Astrocyte (in vitro differentiated cells and primary cell): Measurements from ENCODE around the gene GNB1L. TPM values are rescaled to one million over a fixed set of nuclear protein-coding genes. Genes with fewer than 3 reads are reported as not detected.

Experiments used
- DNase-seq: peaks from one replicate; pipeline ENCODE4 v3.0.0-alpha.2; 2010; ENCODE audit warnings: low read depth
- FAIRE-seq: peaks from 2 replicates; lab custom pipeline; 2011; peaks lifted over from hg19 to GRCh38; lab: Jason Lieb, UNC
- H2AFZ ChIP-seq: 2 replicates; pipeline ENCODE4 v1.6.0; 2012; ENCODE audit warnings: low read depth, low read length, inconsistent platforms
- H3K27ac ChIP-seq: 2 replicates; pipeline ENCODE4 v1.5.1; 2011; ENCODE audit warnings: low read depth, low read length, inconsistent platforms
- H3K27me3 ChIP-seq: 2 replicates; pipeline ENCODE4 v1.6.0; 2011; ENCODE audit warnings: low read length, inconsistent platforms; ENCODE audit not compliant: insufficient read depth
- H3K36me3 ChIP-seq: 2 replicates; pipeline ENCODE4 v1.5.1; 2011; ENCODE audit warnings: low read length, inconsistent platforms; ENCODE audit not compliant: insufficient read depth
- H3K4me1 ChIP-seq: 2 replicates; pipeline ENCODE4 v1.5.1; 2011; ENCODE audit warnings: low read length, inconsistent platforms; ENCODE audit not compliant: insufficient read depth
- H3K4me2 ChIP-seq: 2 replicates; pipeline ENCODE4 v1.6.0; 2012; ENCODE audit warnings: low read length, inconsistent platforms
- H3K4me3 ChIP-seq: 2 replicates; pipeline ENCODE4 v1.5.1; 2011; ENCODE audit warnings: low read depth, mild to moderate bottlenecking, low read length, inconsistent platforms; ENCODE audit not compliant: insufficient read depth
- H3K79me2 ChIP-seq: 2 replicates; pipeline ENCODE4 v1.6.0; 2012; ENCODE audit warnings: mild to moderate bottlenecking, low read length, inconsistent platforms; ENCODE audit not compliant: insufficient read depth
- H3K9ac ChIP-seq: 2 replicates; pipeline ENCODE4 v1.6.0; 2012; ENCODE audit warnings: mild to moderate bottlenecking, low read length, inconsistent platforms
- H3K9me3 ChIP-seq: 2 replicates; pipeline ENCODE4 v1.5.1; 2012; ENCODE audit warnings: low read depth, mild to moderate bottlenecking, low read length, inconsistent platforms; ENCODE audit not compliant: insufficient read depth
- H4K20me1 ChIP-seq: 2 replicates; pipeline ENCODE4 v1.6.0; 2012; ENCODE audit warnings: low read length, inconsistent platforms; ENCODE audit not compliant: insufficient read depth
- H3K27ac Mint-ChIP-seq: one replicate; pipeline ENCODE4 v1.8.0; 2021; ENCODE audit warnings: mild to moderate bottlenecking, mixed read lengths; ENCODE audit not compliant: unreplicated experiment
- H3K27me3 Mint-ChIP-seq: one replicate; pipeline ENCODE4 v1.8.0; 2021; ENCODE audit warnings: low read depth, mixed read lengths; ENCODE audit not compliant: unreplicated experiment
- H3K36me3 Mint-ChIP-seq: one replicate; pipeline ENCODE4 v1.8.0; 2021; ENCODE audit warnings: low read depth, mixed read lengths; ENCODE audit not compliant: unreplicated experiment
- H3K4me1 Mint-ChIP-seq: one replicate; pipeline ENCODE4 v1.8.0; 2021; ENCODE audit warnings: low read depth, mixed read lengths; ENCODE audit not compliant: unreplicated experiment
- H3K4me3 Mint-ChIP-seq: one replicate; pipeline ENCODE4 v1.8.0; 2021; ENCODE audit warnings: mild to moderate bottlenecking, moderate library complexity, mixed read lengths; ENCODE audit not compliant: unreplicated experiment
- H3K9me3 Mint-ChIP-seq: one replicate; pipeline ENCODE4 v1.8.0; 2021; ENCODE audit warnings: mild to moderate bottlenecking, mixed read lengths; ENCODE audit not compliant: unreplicated experiment
- CTCF ChIP-seq: IDR thresholded peaks from 2 replicates; pipeline ENCODE4 v1.5.1; 2011; ENCODE audit warnings: low read depth, mild to moderate bottlenecking, inconsistent platforms, low read length, moderate library complexity; ENCODE audit not compliant: insufficient read depth
- EZH2 ChIP-seq: IDR thresholded peaks from 2 replicates; pipeline ENCODE4 v1.6.1; 2012; ENCODE audit warnings: mild to moderate bottlenecking, low read length, inconsistent platforms; ENCODE audit not compliant: insufficient read depth
- total RNA-seq: library from RNA; stranded (reverse); gene quantifications from 2 replicates; pipeline ENCODE4 v1.2.1, GENCODE V29; 2021

The GNB1L gene
- total RNA-seq, 1 donor from 2014 or later, result 14.3 TPM

- peaks cover 26% of the 10 kb centered on the region for H3K4me1 ChIP-seq
- H3K36me3 ChIP-seq, result no peaks in the 10 kb centered on the region
- H3K9me3 Mint-ChIP-seq, result no peaks in the 10 kb centered on the region
- peaks cover 12% of the 10 kb centered on the region for H3K36me3 Mint-ChIP-seq
- peaks cover 22% of the 10 kb centered on the region for H3K4me1 Mint-ChIP-seq
- no peak overlapping the region for H2AFZ ChIP-seq
- FAIRE-seq (no peak), DNase-seq (no peak)
- H3K9me3 ChIP-seq, result no peaks in the 10 kb centered on the region
- TF ChIP-seq CTCF, result no peak
- TF ChIP-seq EZH2, result no peak
- H3K27ac Mint-ChIP-seq, result no peak overlapping the region
- no peaks in the 10 kb centered on the region for H3K79me2 ChIP-seq
- no peak overlapping the region for H3K4me3 Mint-ChIP-seq
- H3K9ac ChIP-seq, result no peak overlapping the region
- no peak overlapping the region for H3K27ac ChIP-seq
- H3K27me3 Mint-ChIP-seq, result peaks cover 13% of the 10 kb centered on the region
- H3K27me3 ChIP-seq, result peaks cover 2% of the 10 kb centered on the region
- peaks cover 13% of the 10 kb centered on the region for H4K20me1 ChIP-seq
- H3K4me2 ChIP-seq, result no peak overlapping the region
- H3K4me3 ChIP-seq, result no peak overlapping the region
Observed at GRCh38 chr22:19808873-19809478, 45.7 kb downstream of the GNB1L start.

GRCh38 chr22:19807914-19808872, 46.5 kb downstream of the GNB1L start:
- no peak overlapping the region for H3K27ac Mint-ChIP-seq
- H3K36me3 Mint-ChIP-seq, result peaks cover 9% of the 10 kb centered on the region
- H3K27me3 ChIP-seq, result peaks cover 2% of the 10 kb centered on the region
- no peak for DNase-seq
- TF ChIP-seq EZH2, result no peak
- H2AFZ ChIP-seq, result no peak overlapping the region
- peaks cover 13% of the 10 kb centered on the region for H3K27me3 Mint-ChIP-seq
- H3K4me3 ChIP-seq, result no peak overlapping the region
- peaks cover 22% of the 10 kb centered on the region for H3K4me1 Mint-ChIP-seq
- H4K20me1 ChIP-seq, result peaks cover 13% of the 10 kb centered on the region
- no peak overlapping the region for H3K4me3 Mint-ChIP-seq
- no peaks in the 10 kb centered on the region for H3K36me3 ChIP-seq
- H3K9me3 ChIP-seq, result no peaks in the 10 kb centered on the region
- peaks cover 26% of the 10 kb centered on the region for H3K4me1 ChIP-seq
- H3K4me2 ChIP-seq, result no peak overlapping the region
- no peak overlapping the region for H3K27ac ChIP-seq
- FAIRE-seq, result no peak
- H3K79me2 ChIP-seq, result no peaks in the 10 kb centered on the region
- no peak overlapping the region for H3K9ac ChIP-seq
- no peaks in the 10 kb centered on the region for H3K9me3 Mint-ChIP-seq

- Mint-ChIP-seq H3K36me3 (peaks cover 5% of the 10 kb centered on the region), H3K4me1 (peaks cover 22% of the 10 kb centered on the region), H3K27me3 (peaks cover 13% of the 10 kb centered on the region), H3K27ac (no peak overlapping the region), H3K9me3 (no peaks in the 10 kb centered on the region), H3K4me3 (no peak overlapping the region)
- Histone ChIP-seq H3K36me3 (no peaks in the 10 kb centered on the region), H3K4me2 (no peak overlapping the region), H3K9me3 (no peaks in the 10 kb centered on the region), H3K4me1 (peaks cover 26% of the 10 kb centered on the region), H2AFZ (no peak overlapping the region), H3K27me3 (peaks cover 2% of the 10 kb centered on the region), H3K4me3 (no peak overlapping the region), H3K27ac (no peak overlapping the region), H4K20me1 (peaks cover 11% of the 10 kb centered on the region), H3K79me2 (no peaks in the 10 kb centered on the region), H3K9ac (no peak overlapping the region)
- TF ChIP-seq EZH2, result no peak
- no peak for TF ChIP-seq CTCF
- FAIRE-seq, result no peak
- no peak for DNase-seq
Observed at GRCh38 chr22:19807161-19807913, 47.3 kb downstream of the GNB1L start.
